ENCODE results near the gene TOMM5.
"Not testable (repeated sequence)": the region's sequence is repeated elsewhere in the genome, so short reads cannot be mapped to it uniquely, and the experiment has no call there.

Gene TOMM5

DNA sequence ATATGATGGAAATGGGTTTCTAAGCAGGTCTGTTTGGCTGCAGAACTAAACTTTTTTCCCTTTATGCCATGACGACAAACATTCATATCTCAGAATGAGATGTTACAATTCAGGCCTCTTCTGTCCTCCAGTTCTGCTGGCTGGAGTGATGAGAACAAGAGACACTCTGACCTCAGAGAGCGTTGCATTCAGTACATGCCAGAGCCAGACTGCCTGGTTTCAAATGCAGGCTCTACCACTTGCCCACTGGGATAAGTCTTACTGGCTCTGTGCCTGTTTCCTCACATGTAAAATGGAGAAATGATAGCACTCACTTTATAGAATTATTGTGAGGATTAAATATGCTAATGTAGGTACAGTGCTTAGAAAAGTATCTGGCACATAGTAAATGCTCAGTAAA, 24.8 kb upstream of the TOMM5 start:
- H3K4me3 ChIP-seq (ENCODE audit: low read depth, low read length), result no peak overlapping the region
- DNase-seq (ENCODE audit: low read depth), result no peak
- TF ChIP-seq, protein P1, sequence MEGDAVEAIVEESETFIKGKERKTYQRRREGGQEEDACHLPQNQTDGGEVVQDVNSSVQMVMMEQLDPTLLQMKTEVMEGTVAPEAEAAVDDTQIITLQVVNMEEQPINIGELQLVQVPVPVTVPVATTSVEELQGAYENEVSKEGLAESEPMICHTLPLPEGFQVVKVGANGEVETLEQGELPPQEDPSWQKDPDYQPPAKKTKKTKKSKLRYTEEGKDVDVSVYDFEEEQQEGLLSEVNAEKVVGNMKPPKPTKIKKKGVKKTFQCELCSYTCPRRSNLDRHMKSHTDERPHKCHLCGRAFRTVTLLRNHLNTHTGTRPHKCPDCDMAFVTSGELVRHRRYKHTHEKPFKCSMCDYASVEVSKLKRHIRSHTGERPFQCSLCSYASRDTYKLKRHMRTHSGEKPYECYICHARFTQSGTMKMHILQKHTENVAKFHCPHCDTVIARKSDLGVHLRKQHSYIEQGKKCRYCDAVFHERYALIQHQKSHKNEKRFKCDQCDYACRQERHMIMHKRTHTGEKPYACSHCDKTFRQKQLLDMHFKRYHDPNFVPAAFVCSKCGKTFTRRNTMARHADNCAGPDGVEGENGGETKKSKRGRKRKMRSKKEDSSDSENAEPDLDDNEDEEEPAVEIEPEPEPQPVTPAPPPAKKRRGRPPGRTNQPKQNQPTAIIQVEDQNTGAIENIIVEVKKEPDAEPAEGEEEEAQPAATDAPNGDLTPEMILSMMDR (IDR thresholded peaks at IDR 0.05; ENCODE audit: insufficient read depth, low read depth, low read length, missing control alignments), result no peak

DNA sequence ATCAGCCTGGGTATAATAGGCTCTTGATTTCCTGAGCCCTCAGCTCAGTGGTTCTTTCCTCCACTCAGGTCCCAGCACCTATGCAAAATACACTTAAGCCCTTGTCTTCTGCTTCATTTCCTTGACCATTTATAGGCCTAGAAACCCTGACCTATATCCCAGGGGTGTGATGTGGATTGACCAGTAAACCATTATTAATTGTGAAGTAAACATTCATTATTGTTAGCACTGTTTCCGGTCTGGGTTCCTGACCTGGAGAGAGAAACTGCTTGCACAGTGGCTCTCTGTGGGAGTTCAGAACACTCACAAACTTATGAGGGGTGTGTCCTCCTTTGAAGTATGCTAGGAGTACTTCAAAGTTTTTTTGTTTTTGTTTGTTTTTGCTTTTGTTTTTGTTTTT, 19.6 kb upstream of the TOMM5 start:
- TF ChIP-seq, protein P1 (IDR thresholded peaks at IDR 0.05; ENCODE audit: insufficient read depth, low read depth, low read length, missing control alignments), result no peak
- H3K4me3 ChIP-seq (ENCODE audit: low read depth, low read length), result no peak overlapping the region
- DNase-seq (ENCODE audit: low read depth), result no peak

DNA sequence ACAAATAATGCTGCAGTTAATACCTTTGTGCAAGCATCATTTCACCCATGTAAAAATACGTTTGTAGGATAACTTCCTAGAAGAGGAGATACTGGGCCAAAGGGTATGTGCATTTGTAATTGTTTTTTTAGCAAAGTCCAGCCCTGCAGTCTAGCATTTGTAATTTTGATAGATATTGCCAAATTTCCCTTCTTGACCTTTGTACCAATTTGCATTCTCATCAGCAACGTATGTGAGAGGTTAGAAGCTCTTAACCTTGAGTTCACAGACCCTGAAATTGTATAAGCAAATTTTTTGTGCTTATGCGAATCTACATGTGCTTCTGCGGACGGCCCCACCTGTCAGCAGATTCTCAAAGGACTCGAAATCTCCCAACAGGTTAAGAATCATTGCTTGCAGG, 18.6 kb upstream of the TOMM5 start:
- H3K4me3 ChIP-seq (ENCODE audit: low read depth, low read length), result no peak overlapping the region
- TF ChIP-seq, protein P1 (IDR thresholded peaks at IDR 0.05; ENCODE audit: insufficient read depth, low read depth, low read length, missing control alignments), result no peak
- no peak for DNase-seq (ENCODE audit: low read depth)

DNA sequence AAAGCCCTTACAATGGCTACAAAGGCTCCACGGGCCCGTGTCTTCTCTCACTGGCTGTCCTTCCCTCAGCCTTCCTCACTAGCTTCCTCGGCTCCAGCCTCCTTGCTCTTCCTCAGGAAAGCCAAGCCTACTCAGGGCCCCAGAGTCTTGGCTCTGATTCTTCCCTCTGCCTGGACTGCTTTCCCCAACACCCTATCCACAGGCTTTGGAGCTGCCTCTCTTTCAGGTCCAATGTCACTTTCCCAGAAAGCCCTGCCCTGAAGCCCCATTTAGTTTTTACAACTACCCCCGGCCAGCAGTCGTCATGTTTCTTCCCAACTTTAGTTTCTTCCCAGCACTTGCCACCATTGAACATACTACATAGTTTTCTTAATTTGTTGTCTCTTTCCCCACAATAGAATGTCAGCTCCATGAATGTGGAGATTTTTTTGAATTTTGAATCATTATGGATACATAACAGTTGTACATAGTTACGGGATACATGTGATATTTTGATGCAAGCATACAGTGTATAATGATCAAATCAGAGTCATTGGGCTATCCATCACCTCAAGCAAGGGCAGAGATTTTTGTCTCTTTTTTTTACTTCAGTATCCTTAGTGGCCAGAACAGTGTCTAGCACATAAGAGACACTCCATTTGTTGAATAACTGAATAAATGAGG, 17.5 kb upstream of the TOMM5 start:
- TF ChIP-seq, protein P1 (IDR thresholded peaks at IDR 0.05; ENCODE audit: insufficient read depth, low read depth, low read length, missing control alignments), result no peak

DNA sequence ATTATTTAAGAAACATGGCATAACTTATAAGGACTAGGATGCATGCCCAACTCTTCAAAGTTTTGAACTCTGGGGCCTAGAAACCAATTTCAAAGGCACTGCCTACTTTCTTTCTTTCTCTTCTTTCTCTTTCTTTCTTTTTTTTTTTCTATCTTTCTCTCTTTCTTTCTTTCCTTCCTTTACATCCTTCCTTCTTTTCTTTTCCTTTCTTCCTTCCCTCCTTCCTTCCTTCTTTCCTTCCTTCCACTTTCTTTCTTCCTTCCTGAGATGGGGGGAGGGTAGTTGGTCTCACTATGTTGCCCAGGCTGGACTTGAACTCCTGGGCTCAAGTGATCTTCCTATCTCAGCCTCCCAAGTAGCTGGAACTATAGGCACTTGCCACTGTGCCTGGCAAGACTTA, 15.9 kb upstream of the TOMM5 start:
- no peak for DNase-seq (ENCODE audit: low read depth)
- no peak overlapping the region for H3K4me3 ChIP-seq (ENCODE audit: low read depth, low read length)
- TF ChIP-seq, protein P1 (IDR thresholded peaks at IDR 0.05; ENCODE audit: insufficient read depth, low read depth, low read length, missing control alignments), result no peak

More for the DNA sequence above, 17.5 kb upstream of the TOMM5 start:
- DNase-seq (ENCODE audit: low read depth), result no peak
- H3K4me3 ChIP-seq (ENCODE audit: low read depth, low read length), result no peak overlapping the region

DNA sequence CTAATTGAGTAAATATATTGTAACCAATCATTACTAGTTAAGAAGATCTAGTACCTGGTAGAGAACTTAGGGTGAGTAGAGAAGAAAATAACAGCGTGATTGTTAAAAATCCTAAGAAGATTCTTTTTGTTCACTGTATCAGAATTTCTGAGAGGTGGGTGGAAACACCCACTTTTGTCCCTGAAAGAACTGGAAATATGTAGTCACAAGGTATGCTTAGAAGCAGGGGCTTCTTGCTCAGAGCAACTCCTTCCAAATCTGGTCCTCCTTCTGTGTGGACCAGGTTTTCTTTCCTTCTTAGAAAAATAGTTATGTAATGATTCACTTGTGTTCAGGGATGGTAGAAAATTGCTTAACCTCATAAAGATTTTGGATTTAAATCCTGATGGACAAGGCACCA, 11.9 kb upstream of the TOMM5 start:
- H3K4me3 ChIP-seq (ENCODE audit: low read depth, low read length), result no peak overlapping the region
- TF ChIP-seq, protein P1 (IDR thresholded peaks at IDR 0.05; ENCODE audit: insufficient read depth, low read depth, low read length, missing control alignments), result no peak
- DNase-seq (ENCODE audit: low read depth), result no peak

DNA sequence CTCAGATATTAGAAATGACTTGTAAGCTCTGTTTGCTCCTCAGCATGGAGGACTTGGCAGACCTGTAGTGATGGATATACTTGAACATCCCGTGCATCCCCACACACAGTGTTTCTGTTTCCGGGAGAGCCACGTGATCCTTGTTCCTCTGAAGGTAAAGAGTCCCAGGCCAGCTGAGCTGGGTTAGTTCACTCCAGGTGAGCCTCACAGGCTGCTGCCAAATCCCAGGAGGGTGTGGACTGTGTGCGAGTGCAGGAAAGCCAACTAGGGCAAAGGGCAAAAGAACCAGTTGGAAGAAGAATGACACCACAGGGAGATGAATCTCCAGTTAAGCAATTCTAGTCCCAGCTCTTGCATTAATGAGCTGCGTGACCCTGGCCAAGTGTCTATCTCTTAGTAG, 10.4 kb upstream of the TOMM5 start:
- TF ChIP-seq, protein P1 (IDR thresholded peaks at IDR 0.05; ENCODE audit: insufficient read depth, low read depth, low read length, missing control alignments), result no peak
- DNase-seq (ENCODE audit: low read depth), result no peak
- H3K4me3 ChIP-seq (ENCODE audit: low read depth, low read length), result no peak overlapping the region

DNA sequence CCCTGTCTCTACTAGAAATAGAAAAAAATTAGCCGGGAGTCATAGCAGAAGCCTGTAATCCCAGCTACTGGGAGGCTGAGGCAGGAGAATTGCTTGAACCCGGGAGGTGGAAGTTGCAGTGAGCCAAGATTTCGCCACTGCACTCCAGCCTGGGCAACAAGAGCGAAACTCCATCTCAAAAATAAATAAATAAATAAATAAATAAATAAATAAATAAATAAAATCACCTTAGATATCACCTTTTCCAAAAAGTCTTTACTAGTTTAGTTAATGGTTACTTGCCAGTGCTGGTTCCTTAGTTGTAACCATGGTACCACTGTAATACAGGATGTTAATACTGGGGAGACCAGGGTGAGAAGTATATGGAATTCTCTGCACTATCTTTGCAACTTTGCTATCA, 9.7 kb upstream of the TOMM5 start:
- H3K4me3 ChIP-seq (ENCODE audit: low read depth, low read length); DNase-seq (ENCODE audit: low read depth): not testable (repeated sequence)

Data from GM12865 (cell line).